GM10266 (cell line): ENCODE data around the gene CIITA.

Experiments used
- DNase-seq: peaks from one replicate; pipeline ENCODE4 v3.0.0; 2012; ENCODE audit errors: extremely low spot score
- TF ChIP-seq, protein P1 (sequence below): IDR thresholded peaks from 2 replicates; pipeline ENCODE4 v1.5.1; 2012; ENCODE audit warnings: mild to moderate bottlenecking, low read depth; ENCODE audit not compliant: control insufficient read depth, insufficient read depth; ENCODE audit errors: missing control alignments

CIITA gene

DNA sequence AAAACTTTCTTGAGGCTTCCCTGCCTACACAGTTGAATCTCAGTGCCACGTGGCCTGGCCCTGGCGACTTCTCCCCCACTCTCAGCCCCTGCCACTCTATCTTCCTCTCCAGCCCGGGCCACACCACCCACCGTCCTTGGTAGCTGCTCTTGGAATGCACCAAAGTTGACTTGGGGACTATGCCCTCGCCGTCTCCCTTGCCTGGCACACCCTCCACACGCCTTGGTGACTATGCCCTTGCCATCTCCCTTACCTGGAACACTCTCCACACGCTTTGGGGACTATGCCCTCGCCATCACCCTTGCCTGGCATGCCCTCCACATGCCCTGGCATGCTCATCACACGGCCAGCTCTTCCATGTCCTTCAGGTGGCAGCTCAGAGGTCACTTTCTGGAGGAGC, 42.9 kb upstream of the CIITA start:
- DNase-seq, result no peak
- TF ChIP-seq, protein P1, sequence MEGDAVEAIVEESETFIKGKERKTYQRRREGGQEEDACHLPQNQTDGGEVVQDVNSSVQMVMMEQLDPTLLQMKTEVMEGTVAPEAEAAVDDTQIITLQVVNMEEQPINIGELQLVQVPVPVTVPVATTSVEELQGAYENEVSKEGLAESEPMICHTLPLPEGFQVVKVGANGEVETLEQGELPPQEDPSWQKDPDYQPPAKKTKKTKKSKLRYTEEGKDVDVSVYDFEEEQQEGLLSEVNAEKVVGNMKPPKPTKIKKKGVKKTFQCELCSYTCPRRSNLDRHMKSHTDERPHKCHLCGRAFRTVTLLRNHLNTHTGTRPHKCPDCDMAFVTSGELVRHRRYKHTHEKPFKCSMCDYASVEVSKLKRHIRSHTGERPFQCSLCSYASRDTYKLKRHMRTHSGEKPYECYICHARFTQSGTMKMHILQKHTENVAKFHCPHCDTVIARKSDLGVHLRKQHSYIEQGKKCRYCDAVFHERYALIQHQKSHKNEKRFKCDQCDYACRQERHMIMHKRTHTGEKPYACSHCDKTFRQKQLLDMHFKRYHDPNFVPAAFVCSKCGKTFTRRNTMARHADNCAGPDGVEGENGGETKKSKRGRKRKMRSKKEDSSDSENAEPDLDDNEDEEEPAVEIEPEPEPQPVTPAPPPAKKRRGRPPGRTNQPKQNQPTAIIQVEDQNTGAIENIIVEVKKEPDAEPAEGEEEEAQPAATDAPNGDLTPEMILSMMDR, result no peak

DNA sequence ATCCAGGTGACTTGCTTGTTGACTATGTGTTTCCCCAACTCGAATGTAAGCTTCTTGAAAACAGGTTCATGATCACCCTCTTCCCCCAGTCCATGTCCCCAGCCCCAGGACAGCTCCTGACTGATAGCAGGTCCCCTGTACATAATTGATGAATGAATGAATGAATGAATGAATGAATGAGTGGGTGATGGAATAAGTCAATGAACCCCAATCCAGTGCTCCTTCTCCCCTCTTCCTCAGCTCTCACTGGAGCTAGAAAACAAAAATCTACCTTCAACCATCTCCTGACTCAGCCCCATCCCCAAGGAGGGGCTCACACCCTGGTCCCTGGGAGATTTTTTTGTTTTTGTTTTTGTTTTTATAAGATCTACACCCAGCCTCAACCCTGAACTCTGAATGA, 42.2 kb upstream of the CIITA start:
- no peak for DNase-seq
- TF ChIP-seq, protein P1, result no peak

DNA sequence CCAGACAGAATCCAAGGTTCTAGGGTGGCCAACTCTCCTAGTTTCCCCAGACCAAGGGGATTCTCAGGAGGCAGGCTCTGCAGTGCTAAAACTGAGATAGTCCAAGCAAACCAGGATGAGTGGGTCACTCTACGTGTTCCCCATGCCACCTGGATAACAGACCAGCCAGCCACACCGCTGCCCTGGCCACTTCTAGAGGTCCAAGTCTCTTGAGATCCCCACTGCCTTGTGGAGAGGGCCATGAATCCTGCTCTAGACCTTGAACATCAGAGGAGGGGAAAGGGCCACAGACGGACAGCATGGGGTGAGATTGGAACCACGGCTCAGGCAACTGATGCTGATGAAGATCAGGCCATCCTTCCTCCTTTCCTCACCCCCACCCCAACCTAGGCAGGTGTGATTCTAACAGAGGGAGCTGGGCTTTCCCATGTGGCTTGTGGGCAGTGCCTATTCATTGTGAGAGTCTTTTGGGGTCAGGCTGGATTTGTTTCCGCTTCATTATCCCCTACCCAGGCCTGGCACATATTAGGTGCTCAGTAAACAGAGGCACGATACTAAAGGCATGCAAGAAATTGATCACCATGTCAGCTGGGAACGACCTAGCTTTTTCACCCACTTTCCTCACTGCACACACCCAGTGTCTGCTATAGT, 41.6 kb upstream of the CIITA start:
- no peak for DNase-seq
- TF ChIP-seq, protein P1, result no peak

DNA sequence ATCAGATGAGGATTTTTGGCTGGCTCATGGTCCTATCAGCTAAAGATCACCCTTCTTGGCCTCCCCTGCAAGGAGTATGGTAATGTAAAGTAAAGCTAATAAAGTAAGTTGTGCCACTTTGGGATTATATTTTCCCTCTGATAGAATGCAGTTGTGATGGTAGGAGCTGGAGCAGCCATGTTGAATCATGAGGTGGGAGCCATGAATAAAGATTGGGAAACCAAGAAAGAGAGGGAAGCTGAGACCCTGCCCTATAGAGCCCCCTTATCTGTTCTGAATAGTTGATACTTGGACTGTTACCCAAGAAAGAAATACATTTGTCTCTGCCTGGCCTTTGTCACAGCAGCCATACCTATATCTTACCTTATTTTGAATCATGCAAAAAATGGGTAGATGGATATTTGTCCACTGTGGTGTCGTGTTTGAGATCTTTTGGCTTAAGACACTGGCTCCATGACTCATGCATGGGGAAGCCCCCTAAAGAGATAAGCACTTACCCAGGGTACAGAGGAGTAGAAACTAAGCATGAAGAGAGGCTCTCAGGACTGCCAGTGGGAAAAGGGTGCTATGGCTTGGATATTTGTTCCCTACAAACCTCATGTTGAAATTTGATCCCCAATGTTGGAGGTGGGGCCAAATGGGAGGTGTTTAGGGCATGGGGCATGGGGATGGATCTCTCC, 40.7 kb upstream of the CIITA start:
- DNase-seq, result no peak
- TF ChIP-seq, protein P1, result no peak

DNA sequence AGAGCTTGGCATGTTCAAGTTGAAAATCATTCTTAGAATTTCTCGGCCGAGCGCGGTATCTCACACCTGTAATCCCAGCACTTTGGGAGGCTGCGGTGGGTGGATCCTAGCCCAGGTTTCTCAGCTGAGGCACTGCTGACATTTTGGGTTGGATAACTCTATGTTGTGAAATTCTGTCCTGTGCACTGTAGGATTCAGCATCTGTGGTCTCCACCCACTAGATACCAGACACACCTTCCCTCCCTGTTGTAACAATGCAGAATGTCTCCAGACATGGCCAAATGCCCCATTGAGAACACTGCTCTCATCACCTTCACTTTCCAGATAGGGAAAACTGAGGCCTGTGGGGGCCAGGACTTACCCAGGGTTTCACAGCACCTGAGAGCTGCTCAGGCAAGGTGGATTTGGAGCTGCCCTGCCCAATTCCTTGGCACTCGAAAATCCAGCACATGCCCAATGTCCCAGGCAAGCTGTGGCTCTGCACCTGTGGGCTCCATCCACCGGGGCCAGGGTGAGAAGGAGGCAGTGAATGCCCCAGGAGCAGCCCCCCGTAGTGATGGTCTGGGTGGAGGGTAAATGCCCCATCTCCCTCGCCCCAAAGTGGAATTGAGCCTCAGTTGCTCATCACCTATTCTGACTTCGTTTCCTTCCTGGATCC, 38.3 kb upstream of the CIITA start:
- no peak for DNase-seq
- TF ChIP-seq, protein P1, result no peak

DNA sequence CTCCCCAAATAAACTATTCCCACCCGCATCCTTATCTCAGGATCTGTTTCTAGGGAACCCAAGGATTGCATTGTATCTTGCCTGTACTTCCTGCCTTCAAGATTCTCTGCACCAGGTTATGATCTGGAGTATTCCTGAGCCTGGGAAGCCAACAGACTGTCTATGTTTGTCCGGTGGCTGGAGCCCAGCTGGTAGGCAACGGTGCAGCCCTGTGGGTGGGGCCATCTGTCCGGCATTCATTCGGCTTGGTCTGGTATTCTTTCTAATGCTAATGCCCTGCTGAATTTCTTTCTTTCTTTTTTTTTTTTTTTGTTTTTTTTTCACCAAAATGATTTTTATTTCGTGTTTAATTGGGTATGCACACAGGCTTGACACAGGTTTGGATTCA, 37.7 kb upstream of the CIITA start:
- no peak for DNase-seq
- TF ChIP-seq, protein P1, result no peak

DNA sequence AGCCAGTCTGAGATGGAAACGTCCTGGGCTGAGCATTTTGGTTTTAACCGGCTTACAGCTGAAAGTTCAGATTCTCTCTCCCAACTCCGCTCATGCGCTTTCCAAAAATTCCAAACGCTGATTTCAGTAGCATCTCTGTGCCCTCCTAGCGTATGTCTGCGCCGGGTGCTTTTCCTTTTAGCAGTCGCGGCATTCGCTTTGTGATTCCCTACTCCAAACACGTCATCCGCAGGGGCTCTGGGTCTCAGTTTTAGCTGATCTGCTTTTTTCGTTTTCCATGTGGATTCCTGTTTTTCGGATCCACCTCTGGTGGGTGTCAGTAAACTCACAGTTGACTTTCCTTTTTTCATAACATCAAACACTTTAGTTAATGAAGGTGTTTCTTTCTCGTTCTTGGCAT, 36.3 kb upstream of the CIITA start:
- DNase-seq, result no peak
- TF ChIP-seq, protein P1, result no peak
